ENCODE data around the gene TTC9. TPM values are rescaled to one million over a fixed set of nuclear protein-coding genes. Genes with fewer than 3 reads are reported as not detected.

The TTC9 gene
- total and polyA plus RNA-seq, 2 experiments from 2014 or later: 10.3 to 34.2 TPM

- H3K27ac Mint-ChIP-seq: peak overlapping the region; percentile 7; the same call in 1 of the 2 replicates
- H3F3A ChIP-seq (replicated peaks; ENCODE audit: low read depth): 0 out of 2 replicates have a peak, but pooled peaks cover 11% of the 10 kb centered on the region
- H3K27me3 ChIP-seq (ENCODE audit: insufficient read depth): no peaks in the 10 kb centered on the region
- peaks cover 4% of the 10 kb centered on the region for H3K27me3 Mint-ChIP-seq (ENCODE audit: insufficient read depth, low read depth, poor library complexity)
- no peak for DNase-seq (ENCODE audit: low spot score)
- H3K4me3 Mint-ChIP-seq: no peak overlapping the region
- peaks cover 11% of the 10 kb centered on the region; the same call in 1 of the 2 replicates for H4K20me1 ChIP-seq (replicated peaks; ENCODE audit: insufficient read depth)
- H3K4me1 ChIP-seq (ENCODE audit: insufficient read depth): peaks cover 24% of the 10 kb centered on the region
- no peaks in the 10 kb centered on the region for H3K9me3 Mint-ChIP-seq
- H3K4me2 ChIP-seq: 0 out of 2 replicates have a peak overlapping the region, but pooled peaks have one; percentile 4
- peaks cover 49% of the 10 kb centered on the region for H3K4me1 Mint-ChIP-seq
- no peak for ATAC-seq
- no peak overlapping the region for H3K4me3 ChIP-seq
- TF ChIP-seq STAT1 (IDR thresholded peaks at IDR 0.05; ENCODE audit: unreplicated experiment): no peak
- TF ChIP-seq NANOG (IDR thresholded peaks at IDR 0.05; ENCODE audit: borderline replicate concordance): no peak
- no peak for TF ChIP-seq CREB1 (CRISPR knock-in tag; IDR thresholded peaks at IDR 0.05; ENCODE audit: low read depth)
- TF ChIP-seq ZNF331 (CRISPR knock-in tag; IDR thresholded peaks at IDR 0.05; ENCODE audit: low read depth): no peak
- TF ChIP-seq POLR2AphosphoS5 (IDR thresholded peaks at IDR 0.05; ENCODE audit: low read depth): no peak
- TF ChIP-seq REST (IDR thresholded peaks at IDR 0.05; ENCODE audit: unreplicated experiment): no peak
- TF ChIP-seq EZH2phosphoT487 (IDR thresholded peaks at IDR 0.05; ENCODE audit: unreplicated experiment): no peak
- H2AFZ ChIP-seq: no peak overlapping the region
- H3K9me2 ChIP-seq (ENCODE audit: insufficient read depth): peaks cover 12% of the 10 kb centered on the region
- H3K27ac ChIP-seq (ENCODE audit: low read depth): peak overlapping the region; percentile 86
- peaks cover 68% of the 10 kb centered on the region for H3K79me2 ChIP-seq (replicated peaks; ENCODE audit: insufficient read depth)
- H3K36me3 ChIP-seq (ENCODE audit: insufficient read depth): peaks cover 30% of the 10 kb centered on the region
- H3K36me3 Mint-ChIP-seq (ENCODE audit: low read depth): peaks cover 73% of the 10 kb centered on the region
Observed at GRCh38 chr14:70666361-70666686, 24.6 kb downstream of the TTC9 start.

GRCh38 chr14:70670992-70671651 lies 29.4 kb downstream of the TTC9 start:
- peaks cover 86% of the 10 kb centered on the region for H3K36me3 Mint-ChIP-seq (ENCODE audit: low read depth)
- H3K27ac ChIP-seq (ENCODE audit: low read depth): peak overlapping the region; percentile 63; the same call in 1 of the 2 replicates
- ATAC-seq (no peak), DNase-seq (ENCODE audit: low spot score) (no peak)
- H4K20me1 ChIP-seq (replicated peaks; ENCODE audit: insufficient read depth): 0 out of 2 replicates have a peak, but pooled peaks cover 11% of the 10 kb centered on the region
- peaks cover 19% of the 10 kb centered on the region for H3K4me1 Mint-ChIP-seq
- H3K36me3 ChIP-seq (ENCODE audit: insufficient read depth): peaks cover 38% of the 10 kb centered on the region
- H3K27ac Mint-ChIP-seq: no peak overlapping the region
- no peak overlapping the region for H3K4me2 ChIP-seq
- peaks cover 20% of the 10 kb centered on the region; the same call in 1 of the 2 replicates for H3F3A ChIP-seq (replicated peaks; ENCODE audit: low read depth)
- H3K27me3 ChIP-seq (ENCODE audit: insufficient read depth): no peaks in the 10 kb centered on the region
- H3K79me2 ChIP-seq (replicated peaks; ENCODE audit: insufficient read depth): peaks cover 22% of the 10 kb centered on the region
- no peak overlapping the region for H2AFZ ChIP-seq
- H3K9me3 Mint-ChIP-seq: no peaks in the 10 kb centered on the region
- H3K4me3 ChIP-seq: no peak overlapping the region
- H3K27me3 Mint-ChIP-seq (ENCODE audit: insufficient read depth, low read depth, poor library complexity): peaks cover 4% of the 10 kb centered on the region
- peaks cover 12% of the 10 kb centered on the region for H3K9me2 ChIP-seq (ENCODE audit: insufficient read depth)
- no peaks in the 10 kb centered on the region; the same call in 1 of the 2 replicates for H3K4me1 ChIP-seq (ENCODE audit: insufficient read depth)
- H3K4me3 Mint-ChIP-seq: no peak overlapping the region
- TF ChIP-seq EZH2phosphoT487 (IDR thresholded peaks at IDR 0.05; ENCODE audit: unreplicated experiment) (no peak), JUNB (IDR thresholded peaks at IDR 0.05; ENCODE audit: unreplicated experiment) (no peak), POLR2AphosphoS5 (IDR thresholded peaks at IDR 0.05; ENCODE audit: low read depth) (no peak), CTCF (conservative IDR thresholded peaks at IDR 0.05; ENCODE audit: low read depth in 2 of 2) (no peak), REST (IDR thresholded peaks at IDR 0.05; ENCODE audit: unreplicated experiment) (no peak), NANOG (IDR thresholded peaks at IDR 0.05; ENCODE audit: borderline replicate concordance) (no peak), EZH2 (IDR thresholded peaks at IDR 0.05; ENCODE audit: low read depth, unreplicated experiment) (no peak), ZNF331 (CRISPR knock-in tag; IDR thresholded peaks at IDR 0.05; ENCODE audit: low read depth) (no peak), STAT1 (IDR thresholded peaks at IDR 0.05; ENCODE audit: unreplicated experiment) (no peak)
